Panc1 (cell line): ENCODE data around the gene NAGLU. TPM values are rescaled to one million over a fixed set of nuclear protein-coding genes. Genes with fewer than 3 reads are reported as not detected.
A peak's percentile ranks its signal among the peaks of the same experiment; 100 is the strongest.
"Not testable (repeated sequence)": the region's sequence is repeated elsewhere in the genome, so short reads cannot be mapped to it uniquely, and the experiment has no call there.

Experiments
- ATAC-seq: fragments of 200-7000 bp; cut with Tn5 transposase; 2 replicates; pipeline ENCODE4 v1.9.1; 2020; ENCODE audit warnings: mild to moderate bottlenecking, moderate library complexity
- BruUV-seq: library from RNA; stranded (reverse); fragments of 400-500 nt; replicated peaks from 2 replicates; lab custom pipeline; 2021; lab: Mats Ljungman, UMichigan
- CTCF ChIA-PET: fragments of 300-600 bp; sonication (Branson Sonifier 250); formaldehyde crosslinking; loops from one replicate; lab custom pipeline; 2022; ENCODE audit warnings: antibody characterized with exemption; lab: Charles Lee
- POLR2A ChIA-PET: fragments of 300-600 bp; sonication (Branson Sonifier 250); formaldehyde crosslinking; loops from one replicate; lab custom pipeline; 2022; ENCODE audit warnings: antibody characterized with exemption; lab: Charles Lee
- DNase-seq: peaks from one replicate; pipeline ENCODE4 v3.0.0-alpha.2; 2010; ENCODE audit warnings: low read depth, low spot score
- H3K27ac ChIP-seq: 2 replicates; pipeline ENCODE4 v1.5.1; 2011; ENCODE audit warnings: mild to moderate bottlenecking, low read length, inconsistent platforms
- H3K27me3 ChIP-seq: fragments of 200-500 bp; sonication (Bioruptor generic); 2 replicates; pipeline ENCODE4 v1.6.0; 2014; ENCODE audit warnings: low read length, inconsistent platforms; ENCODE audit not compliant: control insufficient read depth, insufficient read depth
- H3K36me3 ChIP-seq: fragments of 200-500 bp; sonication (Bioruptor generic); 2 replicates; pipeline ENCODE4 v1.5.1; 2014; ENCODE audit warnings: inconsistent platforms, mild to moderate bottlenecking, low read length, moderate library complexity; ENCODE audit not compliant: control insufficient read depth, insufficient read depth
- H3K4me1 ChIP-seq: 2 replicates; pipeline ENCODE4 v1.5.1; 2011; ENCODE audit warnings: inconsistent platforms, mild to moderate bottlenecking, low read length, moderate library complexity; ENCODE audit not compliant: control insufficient read depth, insufficient read depth
- H3K4me3 ChIP-seq, 2 experiments: 2 replicates each; pipeline ENCODE4 v1.5.1; 2011 to 2012; ENCODE audit warnings: low read depth in 2 of 2, low read length in 2 of 2, mild to moderate bottlenecking in 2 of 2, inconsistent platforms in 1 of 2, moderate library complexity in 1 of 2
- H3K9me3 ChIP-seq: fragments of 200-500 bp; sonication (Bioruptor generic); 2 replicates; pipeline ENCODE4 v1.5.1; 2014; ENCODE audit warnings: low read depth, mild to moderate bottlenecking, inconsistent platforms, low read length, moderate library complexity; ENCODE audit not compliant: control insufficient read depth, insufficient read depth
- POLR2AphosphoS5 ChIP-seq: IDR thresholded peaks from 2 replicates; pipeline ENCODE4 v1.6.1; 2012; ENCODE audit warnings: mild to moderate bottlenecking, low read depth, low read length, moderate library complexity
- REST ChIP-seq, 2 experiments: IDR thresholded peaks; 2 replicates each; pipeline ENCODE4 v1.6.1; 2011 to 2012; ENCODE audit warnings: low read depth in 2 of 2, control low read depth in 1 of 2, low read length in 1 of 2, mild to moderate bottlenecking in 1 of 2, moderate library complexity in 1 of 2; ENCODE audit not compliant: insufficient read depth in 1 of 2
- SIN3A ChIP-seq: IDR thresholded peaks from 2 replicates; pipeline ENCODE4 v1.6.1; 2012; ENCODE audit warnings: low read depth, mild to moderate bottlenecking, low read length, moderate library complexity, borderline replicate concordance; ENCODE audit not compliant: insufficient read depth
- TCF7L2 ChIP-seq: IDR thresholded peaks from 2 replicates; pipeline ENCODE4 v1.6.1; 2011; ENCODE audit warnings: mild to moderate bottlenecking, low read depth, low read length, inconsistent platforms
- in situ Hi-C: cut with HindIII; loops from 2 replicates; pipeline ENCODE4 v1.10.0; 2016; ENCODE audit warnings: low sequenced_read_pairs, low pct_unique_long_range_greater_than_20kb
- intact Hi-C: fragments of 100-400 bp; cut with micrococcal nuclease; formaldehyde crosslinking; loops from one replicate; pipeline ENCODE4 v1.10.0; 2022; ENCODE audit not compliant: unreplicated experiment
- total RNA-seq: library from RNA; stranded (reverse); gene quantifications from one replicate; pipeline ENCODE4 v1.2.1, GENCODE V29; 2021; ENCODE audit not compliant: unreplicated experiment
- TF ChIP-seq, protein P1 (sequence below): fragments of 450-650 bp; IDR thresholded peaks from 2 replicates; pipeline ENCODE4 v1.5.1; 2017; ENCODE audit warnings: mild to moderate bottlenecking

The NAGLU gene
- total RNA-seq, 1 experiment from 2014 or later = 33.5 TPM

GRCh38 chr17:42538482-42538881 lies 2.4 kb downstream of the NAGLU start:
- ChIA-PET POLR2A (no interaction called here), CTCF (interaction anchor here (0.6 kb wide), 1 partner anchor 455 kb away, joined by 5 read pairs; no protein-coding TSS in a partner anchor)
- BruUV-seq = no TSS peak
- Histone ChIP-seq H3K4me1 (peaks cover 33% of the 10 kb centered on the region), H3K9me3 (no peaks in the 10 kb centered on the region), H3K4me3 (no peak overlapping the region), H3K27ac (no peak overlapping the region), H3K36me3 (no peaks in the 10 kb centered on the region; the same call in 1 of the 2 replicates), H3K27me3 (no peaks in the 10 kb centered on the region)
- in situ Hi-C loops (no loop called here), intact Hi-C loops (no loop called here)
- DNase-seq (no peak), ATAC-seq (no peak)
- TF ChIP-seq SIN3A (no peak), POLR2AphosphoS5 (no peak), REST (IDR thresholded peaks at IDR 0.05; ENCODE audit: insufficient read depth in 1 of 2, low read depth in 2 of 2, low read length in 1 of 2) (no peak), TCF7L2 (no peak)
- TF ChIP-seq, protein P1, sequence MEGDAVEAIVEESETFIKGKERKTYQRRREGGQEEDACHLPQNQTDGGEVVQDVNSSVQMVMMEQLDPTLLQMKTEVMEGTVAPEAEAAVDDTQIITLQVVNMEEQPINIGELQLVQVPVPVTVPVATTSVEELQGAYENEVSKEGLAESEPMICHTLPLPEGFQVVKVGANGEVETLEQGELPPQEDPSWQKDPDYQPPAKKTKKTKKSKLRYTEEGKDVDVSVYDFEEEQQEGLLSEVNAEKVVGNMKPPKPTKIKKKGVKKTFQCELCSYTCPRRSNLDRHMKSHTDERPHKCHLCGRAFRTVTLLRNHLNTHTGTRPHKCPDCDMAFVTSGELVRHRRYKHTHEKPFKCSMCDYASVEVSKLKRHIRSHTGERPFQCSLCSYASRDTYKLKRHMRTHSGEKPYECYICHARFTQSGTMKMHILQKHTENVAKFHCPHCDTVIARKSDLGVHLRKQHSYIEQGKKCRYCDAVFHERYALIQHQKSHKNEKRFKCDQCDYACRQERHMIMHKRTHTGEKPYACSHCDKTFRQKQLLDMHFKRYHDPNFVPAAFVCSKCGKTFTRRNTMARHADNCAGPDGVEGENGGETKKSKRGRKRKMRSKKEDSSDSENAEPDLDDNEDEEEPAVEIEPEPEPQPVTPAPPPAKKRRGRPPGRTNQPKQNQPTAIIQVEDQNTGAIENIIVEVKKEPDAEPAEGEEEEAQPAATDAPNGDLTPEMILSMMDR = no peak

DNA sequence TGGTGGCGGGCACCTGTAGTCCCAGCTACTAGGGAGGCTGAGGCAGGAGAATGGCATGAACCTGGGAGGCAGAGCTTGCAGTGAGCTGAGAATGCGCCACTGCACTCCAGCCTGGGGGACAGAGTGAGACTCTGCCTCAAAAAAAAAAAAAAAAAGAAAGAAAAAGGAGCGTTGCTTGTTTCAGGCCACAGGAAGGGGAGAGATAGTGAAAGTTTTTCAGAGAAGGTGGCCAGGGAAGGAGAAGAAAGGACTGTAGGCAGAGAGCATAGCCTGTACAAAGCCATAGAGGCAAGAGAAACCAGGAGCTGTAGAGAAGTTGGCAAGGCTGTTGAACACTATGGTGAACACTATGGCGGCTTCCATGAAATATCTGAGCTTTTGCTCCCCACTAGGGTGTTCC lies 4.5 kb downstream of the NAGLU start:
- BruUV-seq, H3K4me3 ChIP-seq, in situ Hi-C loops, H3K36me3 ChIP-seq, POLR2A ChIA-PET, H3K9me3 ChIP-seq, H3K27ac ChIP-seq, DNase-seq, intact Hi-C loops, H3K27me3 ChIP-seq, ATAC-seq: not testable (repeated sequence)
- H3K4me1 ChIP-seq = peaks cover 18% of the 10 kb centered on the region
- CTCF ChIA-PET = interaction anchor here (0.7 kb wide), 1 partner anchor 205 kb away, joined by 6 read pairs; no protein-coding TSS in a partner anchor

DNA sequence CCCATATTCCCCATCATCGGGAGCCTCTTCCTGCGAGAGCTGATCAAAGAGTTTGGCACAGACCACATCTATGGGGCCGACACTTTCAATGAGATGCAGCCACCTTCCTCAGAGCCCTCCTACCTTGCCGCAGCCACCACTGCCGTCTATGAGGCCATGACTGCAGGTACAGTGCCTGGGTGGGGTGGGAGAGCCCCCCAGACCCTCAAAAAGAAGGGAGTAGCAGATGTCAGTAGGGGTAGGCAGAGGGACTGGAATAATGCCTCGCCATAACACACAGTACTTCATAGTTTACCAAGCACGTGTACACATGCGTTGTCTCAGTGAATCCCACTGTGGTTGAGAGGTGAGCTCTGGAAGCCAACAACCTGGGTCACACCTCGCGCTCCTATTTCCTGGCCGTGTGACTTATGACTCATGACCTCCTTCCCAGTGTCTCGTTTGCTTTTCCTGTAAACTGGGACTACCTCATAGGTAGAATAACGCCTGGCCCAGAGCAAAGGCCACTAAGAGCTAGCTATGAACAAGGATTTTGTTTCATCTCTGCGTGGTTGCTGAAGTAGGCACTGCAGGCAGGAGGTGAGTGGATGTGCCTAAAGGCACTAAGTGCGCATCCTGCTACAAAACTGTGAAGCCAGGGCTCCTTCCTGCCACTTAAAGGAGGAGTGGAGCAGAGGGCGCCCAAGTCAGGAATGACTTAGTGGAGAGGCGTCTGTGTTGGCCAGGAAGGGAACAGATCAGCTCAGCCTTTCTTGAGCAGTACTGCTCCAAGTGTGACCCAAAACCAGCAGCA lies 5.2 kb downstream of the NAGLU start:
- in situ Hi-C loops = no loop called here
- ChIA-PET POLR2A (no interaction called here), CTCF (interaction anchor here (0.7 kb wide), 1 partner anchor 206 kb away, joined by 6 read pairs; no protein-coding TSS in a partner anchor)
- Histone ChIP-seq H3K9me3 (no peaks in the 10 kb centered on the region), H3K4me1 (peaks cover 16% of the 10 kb centered on the region), H3K27me3 (no peaks in the 10 kb centered on the region), H3K27ac (peak overlapping the region; percentile 42), H3K36me3 (no peaks in the 10 kb centered on the region; the same call in 1 of the 2 replicates), H3K4me3 (no peak overlapping the region)
- no peak for TF ChIP-seq REST (IDR thresholded peaks at IDR 0.05; ENCODE audit: insufficient read depth in 1 of 2, low read depth in 2 of 2, low read length in 1 of 2)
- intact Hi-C loops = no loop called here
- BruUV-seq = no TSS peak
- ATAC-seq (0 out of 2 replicates have a peak, but pooled peaks have one; percentile 7), DNase-seq (no peak)
